SK-N-MC (cell line): ENCODE data around the gene ADH1B.

Experiments used
- EZH2 ChIP-seq: fragments of 200-600 bp; sonication (generic); IDR thresholded peaks from one replicate; pipeline ENCODE4 v1.6.1; 2017; ENCODE audit warnings: antibody characterized with exemption
- FOXP2 ChIP-seq: optimal IDR thresholded peaks from 2 replicates; pipeline ENCODE3; 2011; ENCODE audit warnings: mild to moderate bottlenecking, moderate library complexity; ENCODE audit not compliant: insufficient read depth; ENCODE audit errors: extremely low read length, control extremely low read depth
- POLR2AphosphoS5 ChIP-seq: IDR thresholded peaks from 2 replicates; pipeline ENCODE4 v1.6.1; 2012; ENCODE audit warnings: mild to moderate bottlenecking, low read depth, low read length, borderline replicate concordance

- TF ChIP-seq EZH2 (no peak), POLR2AphosphoS5 (no peak), FOXP2 (no peak)
These were observed 3.8 kb upstream of the ADH1B start for GRCh38 chr4:99324979-99325378.
